HG03432 (cell line): ENCODE data around the gene RHOBTB1.
A peak's percentile ranks its signal among the peaks of the same experiment; 100 is the strongest.

Experiments used
- ATAC-seq: cut with Tn5 transposase; IDR thresholded peaks from one replicate; pipeline ENCODE4 v1.9.1; 2021; ENCODE audit warnings: mild to moderate bottlenecking, moderate library complexity; ENCODE audit not compliant: unreplicated experiment

The RHOBTB1 gene

GRCh38 chr10:60967260-60967659, 23.3 kb upstream of the RHOBTB1 start:
- ATAC-seq = no peak

DNA sequence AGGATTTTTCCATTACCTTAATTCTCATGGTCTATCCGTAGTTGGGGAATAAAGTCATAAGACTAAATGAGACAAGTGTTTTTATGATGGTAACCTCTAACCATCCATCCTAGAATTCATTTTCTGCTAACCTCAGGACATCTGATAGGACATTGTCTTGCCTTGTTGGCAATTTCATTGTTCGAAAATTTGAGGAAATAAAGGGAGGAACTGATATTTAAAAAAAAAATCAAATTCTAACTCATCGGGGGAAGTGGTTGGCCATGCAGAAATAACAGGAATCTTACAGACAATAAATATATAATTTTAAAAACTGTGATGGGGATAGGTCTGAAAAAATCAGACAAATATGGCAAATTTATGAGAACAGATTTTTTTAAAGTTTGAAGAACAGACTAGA, 21.7 kb upstream of the RHOBTB1 start:
- no peak for ATAC-seq

GRCh38 chr10:60964257-60965235, 20.6 kb upstream of the RHOBTB1 start:
- ATAC-seq = peak; percentile 72

DNA sequence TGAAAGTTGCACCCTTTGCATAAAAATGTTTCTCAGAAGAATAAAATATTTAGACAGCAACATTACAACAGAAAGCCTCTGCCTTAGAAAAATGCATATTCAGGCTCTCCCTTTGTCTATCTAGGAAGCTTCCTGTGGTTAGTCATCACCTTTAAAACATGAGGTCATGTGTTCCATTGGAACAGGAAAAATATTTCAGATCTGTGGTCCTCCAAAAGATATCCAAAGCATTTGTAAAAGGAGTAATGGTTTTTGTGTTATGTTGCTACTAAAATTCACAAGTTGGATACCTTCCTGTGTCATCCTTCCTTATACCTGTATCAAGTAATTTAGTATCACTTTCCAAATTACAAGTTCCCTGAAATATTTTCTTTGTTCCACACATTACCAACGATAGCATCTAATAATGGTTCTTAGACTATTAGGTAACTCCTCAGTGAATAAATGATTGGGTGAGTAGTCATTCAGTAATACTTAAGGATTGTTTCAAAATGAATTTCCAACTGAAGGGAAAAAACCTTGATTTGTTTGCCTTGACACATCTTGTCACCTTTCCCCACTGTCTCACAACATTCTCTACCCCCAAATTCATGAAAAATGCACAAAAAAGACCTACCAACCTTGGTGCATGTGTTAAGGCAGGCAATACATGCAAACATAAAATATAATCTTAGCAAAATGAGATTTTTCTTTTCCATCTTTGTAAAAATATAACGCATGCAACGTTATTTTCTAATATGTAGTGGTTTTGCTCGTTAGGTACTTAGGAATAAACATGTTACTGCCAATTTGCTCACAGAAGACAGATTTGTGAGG, 19.7 kb upstream of the RHOBTB1 start:
- ATAC-seq = no peak

- no peak for ATAC-seq
Observed at GRCh38 chr10:60962946-60963345, 19.0 kb upstream of the RHOBTB1 start.

DNA sequence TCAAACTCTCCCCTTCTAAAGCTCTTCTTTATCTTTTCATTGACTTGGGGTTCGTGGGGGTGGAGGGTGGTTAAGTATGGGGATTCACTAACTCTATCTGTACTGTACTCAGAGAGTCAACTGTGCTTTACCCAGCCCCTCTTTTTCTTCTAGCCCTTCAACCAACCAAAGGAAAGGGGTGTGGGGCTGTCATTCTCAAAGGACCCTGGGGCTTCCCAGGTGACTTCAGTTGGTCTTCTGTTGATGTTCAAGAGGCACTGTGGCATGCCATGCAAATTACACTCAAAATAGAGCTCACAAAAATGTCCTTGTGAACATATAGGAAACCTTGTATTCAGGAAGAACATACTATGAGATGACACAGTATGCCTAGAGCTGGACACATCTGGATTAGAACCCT, 16.9 kb upstream of the RHOBTB1 start:
- no peak for ATAC-seq

GRCh38 chr10:60960031-60960430, 16.0 kb upstream of the RHOBTB1 start:
- no peak for ATAC-seq

DNA sequence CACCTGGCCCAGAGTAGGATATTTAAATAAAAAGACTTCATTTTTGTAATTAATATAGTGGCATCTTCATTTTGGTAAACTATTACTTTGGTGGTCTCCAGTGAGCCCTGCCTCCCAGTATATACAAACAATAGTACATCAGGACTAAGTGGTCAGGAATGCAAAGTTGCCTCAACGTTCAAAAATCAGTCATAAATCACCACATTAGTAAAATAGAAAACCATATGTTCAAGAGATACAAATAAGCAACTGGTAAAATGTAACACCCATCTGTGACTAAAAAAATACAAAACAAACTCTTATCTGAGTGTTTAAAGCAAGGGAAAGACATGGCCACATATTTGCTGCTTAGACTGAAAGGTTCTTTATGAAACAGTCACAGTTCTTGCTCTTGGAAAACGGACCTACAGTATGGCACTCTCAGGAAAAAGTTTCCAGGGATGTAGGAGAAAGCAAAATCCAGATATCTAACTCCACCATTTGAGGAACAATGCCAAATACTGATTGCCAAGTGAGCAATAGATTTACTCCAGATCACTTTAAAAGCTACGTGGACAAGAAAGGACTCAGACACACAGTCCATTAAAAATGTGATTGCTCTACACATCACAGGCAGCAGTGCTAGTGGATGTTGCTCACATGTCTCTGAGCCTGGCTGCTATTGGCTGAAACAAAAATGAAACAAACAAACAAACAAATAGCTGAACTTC, 15.1 kb upstream of the RHOBTB1 start:
- no peak for ATAC-seq

- no peak for ATAC-seq
Observed at GRCh38 chr10:60957667-60958221, 13.8 kb upstream of the RHOBTB1 start.

GRCh38 chr10:60955957-60956425, 12.0 kb upstream of the RHOBTB1 start:
- no peak for ATAC-seq

- no peak for ATAC-seq
Observed at GRCh38 chr10:60955316-60955715, 11.3 kb upstream of the RHOBTB1 start.

DNA sequence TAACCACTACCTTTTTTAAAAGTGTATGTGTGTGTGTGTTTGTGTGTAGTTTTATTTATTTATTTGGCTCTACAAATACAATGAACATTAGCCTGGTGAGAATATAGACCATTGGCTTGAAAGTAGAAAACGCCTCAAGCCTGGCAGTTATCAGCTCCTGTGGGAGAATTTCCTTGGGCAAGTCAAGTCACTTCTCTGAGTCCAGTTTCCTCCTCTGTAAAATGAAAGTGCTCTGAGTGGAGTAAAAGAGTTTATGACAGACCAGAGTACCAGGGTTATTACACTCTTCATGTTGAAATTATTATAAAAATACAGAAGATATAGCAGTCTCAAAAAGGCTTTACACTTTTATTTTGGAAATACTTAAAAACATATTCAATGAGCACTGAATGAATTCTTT, 10.1 kb upstream of the RHOBTB1 start:
- ATAC-seq = no peak

DNA sequence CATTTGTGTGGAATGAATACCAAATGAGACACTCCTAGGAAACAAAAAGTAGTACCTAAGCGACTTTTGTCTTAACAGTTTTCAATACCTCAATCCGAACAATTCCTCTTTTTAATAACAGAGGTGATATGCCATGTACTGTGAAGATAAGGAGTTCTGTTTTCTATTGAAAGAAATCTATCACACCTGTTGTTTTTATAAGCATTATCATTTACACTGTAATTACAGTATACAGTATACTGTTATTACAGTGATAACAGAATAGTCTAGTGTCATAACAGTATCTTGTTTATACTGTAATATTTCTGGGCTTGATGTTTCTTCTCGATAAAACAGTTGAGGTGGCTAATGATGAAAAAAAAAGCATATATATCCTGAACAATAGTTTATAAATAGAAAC, 9.4 kb upstream of the RHOBTB1 start:
- no peak for ATAC-seq

DNA sequence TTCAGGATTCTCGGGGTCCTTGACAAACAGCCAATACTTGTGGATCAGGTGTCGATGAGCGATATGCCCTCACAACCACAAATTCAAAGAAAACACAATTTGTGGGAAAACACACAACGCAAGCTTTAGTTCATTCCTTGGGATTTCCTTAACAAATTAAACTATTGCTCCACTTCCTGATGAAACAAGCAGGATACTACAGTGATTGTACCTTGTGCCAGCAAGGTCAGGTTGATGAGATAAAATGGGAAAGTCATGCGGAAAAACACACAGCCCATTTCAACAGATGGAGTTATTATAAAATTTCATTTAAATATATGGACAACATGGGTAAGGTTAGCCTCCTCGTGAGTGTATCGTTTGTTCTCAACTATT, 8.8 kb upstream of the RHOBTB1 start:
- no peak for ATAC-seq

- no peak for ATAC-seq
Observed at GRCh38 chr10:60952067-60952845, 8.3 kb upstream of the RHOBTB1 start.

DNA sequence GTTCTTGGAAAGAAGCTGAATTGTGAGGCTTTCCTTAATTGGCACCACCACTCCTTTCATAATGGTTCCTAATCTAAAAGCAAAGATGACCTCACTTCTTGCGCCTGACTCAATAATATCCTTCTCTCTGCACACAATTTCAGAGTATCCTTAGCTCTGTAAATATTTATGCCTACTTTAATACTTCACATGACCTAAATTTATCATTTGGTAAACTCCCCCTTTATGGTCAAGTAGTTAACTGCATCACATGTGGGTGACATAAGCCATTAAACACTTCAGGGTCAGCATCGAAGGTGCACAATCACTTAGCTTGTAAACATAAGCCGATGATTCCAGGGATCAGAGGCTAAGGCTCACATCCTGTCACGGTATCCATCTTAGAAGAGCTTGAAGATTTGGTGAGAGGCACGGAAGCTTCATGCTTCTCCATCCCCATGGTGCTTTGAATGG, 7.3 kb upstream of the RHOBTB1 start:
- no peak for ATAC-seq

GRCh38 chr10:60950300-60950699, 6.3 kb upstream of the RHOBTB1 start:
- ATAC-seq = peak; percentile 76

GRCh38 chr10:60948851-60949250, 4.9 kb upstream of the RHOBTB1 start:
- no peak for ATAC-seq

DNA sequence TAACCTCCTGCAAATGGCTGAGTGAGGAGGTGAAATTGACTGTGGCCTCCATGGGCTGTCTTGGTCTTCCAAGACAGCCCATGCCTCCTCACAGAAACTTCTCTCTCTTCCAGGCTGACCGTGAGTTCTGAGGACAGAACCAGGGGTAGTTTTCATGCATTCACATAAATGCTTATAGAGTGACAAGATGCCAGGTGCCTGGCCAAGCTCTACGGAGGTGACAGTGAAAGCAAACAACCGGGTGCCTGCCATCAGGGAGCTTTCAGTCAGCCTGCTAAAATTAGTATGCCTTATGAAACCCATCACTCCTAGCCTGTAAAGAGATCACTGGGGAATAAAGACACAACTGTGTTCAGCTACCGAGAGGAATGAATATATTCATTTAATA, 919 bp upstream of the RHOBTB1 start:
- ATAC-seq = no peak
